Measurements from ENCODE around the gene PID1. TPM values are rescaled to one million over a fixed set of nuclear protein-coding genes. Genes with fewer than 3 reads are reported as not detected.

The PID1 gene
- total RNA-seq, 1 donor from 2014 or later: 5.3 TPM

- H3K27ac Mint-ChIP-seq (ENCODE audit: unreplicated experiment): no peak overlapping the region
- no peaks in the 10 kb centered on the region for H3K9me3 Mint-ChIP-seq (ENCODE audit: unreplicated experiment)
- H3K27me3 Mint-ChIP-seq (ENCODE audit: unreplicated experiment): no peaks in the 10 kb centered on the region
- H3K36me3 Mint-ChIP-seq (ENCODE audit: unreplicated experiment): no peaks in the 10 kb centered on the region
- H3K4me1 Mint-ChIP-seq (ENCODE audit: low read depth, unreplicated experiment): peaks cover 4% of the 10 kb centered on the region
- no peak overlapping the region for H3K4me3 Mint-ChIP-seq (ENCODE audit: unreplicated experiment)
- no peak for TF ChIP-seq CTCF (IDR thresholded peaks at IDR 0.05; ENCODE audit: partially characterized antibody, unreplicated experiment)
- DNase-seq: no peak
These were observed 65.4 kb downstream of the PID1 start for GRCh38 chr2:229205704-229206103.

- no peak for DNase-seq
- Mint-ChIP-seq H3K36me3 (ENCODE audit: unreplicated experiment) (no peaks in the 10 kb centered on the region), H3K4me1 (ENCODE audit: low read depth, unreplicated experiment) (peaks cover 4% of the 10 kb centered on the region), H3K4me3 (ENCODE audit: unreplicated experiment) (no peak overlapping the region), H3K27me3 (ENCODE audit: unreplicated experiment) (no peaks in the 10 kb centered on the region), H3K27ac (ENCODE audit: unreplicated experiment) (no peak overlapping the region), H3K9me3 (ENCODE audit: unreplicated experiment) (no peaks in the 10 kb centered on the region)
- TF ChIP-seq CTCF (IDR thresholded peaks at IDR 0.05; ENCODE audit: partially characterized antibody, unreplicated experiment): no peak
These were observed 68.4 kb downstream of the PID1 start for GRCh38 chr2:229202646-229203045.

- no peak for TF ChIP-seq CTCF (IDR thresholded peaks at IDR 0.05; ENCODE audit: partially characterized antibody, unreplicated experiment)
- Mint-ChIP-seq H3K9me3 (ENCODE audit: unreplicated experiment) (no peaks in the 10 kb centered on the region), H3K27ac (ENCODE audit: unreplicated experiment) (no peak overlapping the region), H3K27me3 (ENCODE audit: unreplicated experiment) (no peaks in the 10 kb centered on the region), H3K4me3 (ENCODE audit: unreplicated experiment) (no peak overlapping the region), H3K36me3 (ENCODE audit: unreplicated experiment) (no peaks in the 10 kb centered on the region), H3K4me1 (ENCODE audit: low read depth, unreplicated experiment) (peaks cover 4% of the 10 kb centered on the region)
- no peak for DNase-seq
These were observed 69.6 kb downstream of the PID1 start for GRCh38 chr2:229201521-229201920.

- Mint-ChIP-seq H3K36me3 (ENCODE audit: unreplicated experiment) (no peaks in the 10 kb centered on the region), H3K27ac (ENCODE audit: unreplicated experiment) (no peak overlapping the region), H3K4me1 (ENCODE audit: low read depth, unreplicated experiment) (no peaks in the 10 kb centered on the region), H3K9me3 (ENCODE audit: unreplicated experiment) (no peaks in the 10 kb centered on the region), H3K27me3 (ENCODE audit: unreplicated experiment) (no peaks in the 10 kb centered on the region), H3K4me3 (ENCODE audit: unreplicated experiment) (no peak overlapping the region)
- DNase-seq: no peak
- TF ChIP-seq CTCF (IDR thresholded peaks at IDR 0.05; ENCODE audit: partially characterized antibody, unreplicated experiment): no peak
These were observed 71.8 kb downstream of the PID1 start for GRCh38 chr2:229199267-229199666.

GRCh38 chr2:229196448-229196847, 74.6 kb downstream of the PID1 start:
- no peak overlapping the region for H3K4me3 Mint-ChIP-seq (ENCODE audit: unreplicated experiment)
- no peaks in the 10 kb centered on the region for H3K36me3 Mint-ChIP-seq (ENCODE audit: unreplicated experiment)
- no peak for DNase-seq
- TF ChIP-seq CTCF (IDR thresholded peaks at IDR 0.05; ENCODE audit: partially characterized antibody, unreplicated experiment): no peak
- no peak overlapping the region for H3K27ac Mint-ChIP-seq (ENCODE audit: unreplicated experiment)
- H3K27me3 Mint-ChIP-seq (ENCODE audit: unreplicated experiment): no peaks in the 10 kb centered on the region
- no peaks in the 10 kb centered on the region for H3K9me3 Mint-ChIP-seq (ENCODE audit: unreplicated experiment)
- H3K4me1 Mint-ChIP-seq (ENCODE audit: low read depth, unreplicated experiment): no peaks in the 10 kb centered on the region
